WTC11 (cell line): ENCODE results near the gene MRPS27.

ENCODE experiments used
- ATF1 ChIP-seq: sonication (generic); formaldehyde crosslinking; IDR thresholded peaks from 2 replicates; pipeline ENCODE4 v1.8.1; 2023; ENCODE audit warnings: mild to moderate bottlenecking, moderate library complexity, missing genetic modification reagents
- IRF2 ChIP-seq: sonication (generic); formaldehyde crosslinking; IDR thresholded peaks from 2 replicates; pipeline ENCODE4 v1.8.0; 2022; ENCODE audit warnings: low read depth, missing genetic modification reagents, borderline replicate concordance
- JUN ChIP-seq: sonication (generic); formaldehyde crosslinking; IDR thresholded peaks from 2 replicates; pipeline ENCODE4 v1.8.0; 2023; ENCODE audit warnings: mild to moderate bottlenecking, missing genetic modification reagents
- MAX ChIP-seq: sonication (generic); formaldehyde crosslinking; IDR thresholded peaks from 2 replicates; pipeline ENCODE4 v1.8.0; 2022; ENCODE audit warnings: mild to moderate bottlenecking, missing genetic modification reagents
- MLX ChIP-seq: sonication (generic); formaldehyde crosslinking; IDR thresholded peaks from 2 replicates; pipeline ENCODE4 v1.8.1; 2023; ENCODE audit warnings: mild to moderate bottlenecking, missing genetic modification reagents, moderate library complexity
- PREB ChIP-seq: sonication (generic); formaldehyde crosslinking; IDR thresholded peaks from 2 replicates; pipeline ENCODE4 v1.8.1; 2022; ENCODE audit warnings: mild to moderate bottlenecking, missing genetic modification reagents, moderate library complexity, borderline replicate concordance
- RELA ChIP-seq: sonication (generic); formaldehyde crosslinking; IDR thresholded peaks from 2 replicates; pipeline ENCODE4 v1.8.1; 2022; ENCODE audit warnings: missing genetic modification reagents, mild to moderate bottlenecking, borderline replicate concordance
- USF2 ChIP-seq: sonication (generic); formaldehyde crosslinking; IDR thresholded peaks from 2 replicates; pipeline ENCODE4 v1.8.1; 2023; ENCODE audit warnings: mild to moderate bottlenecking, missing genetic modification reagents, moderate library complexity
- TF ChIP-seq, protein P1 (sequence below): sonication (generic); formaldehyde crosslinking; IDR thresholded peaks from 2 replicates; pipeline ENCODE4 v1.8.1; 2022; ENCODE audit warnings: low read depth, mild to moderate bottlenecking, moderate library complexity, missing genetic modification reagents, borderline replicate concordance
- TF ChIP-seq, protein P2 (sequence below): fragments of 200-600 bp; IDR thresholded peaks from 2 replicates; pipeline ENCODE4 v1.8.0; 2022; ENCODE audit warnings: antibody characterized with exemption
- TF ChIP-seq, protein P3 (sequence below): sonication (generic); formaldehyde crosslinking; IDR thresholded peaks from 2 replicates; pipeline ENCODE4 v1.8.1; 2022; ENCODE audit warnings: low read depth, missing genetic modification reagents, borderline replicate concordance

GRCh38 chr5:72244862-72245371 is 75.1 kb downstream of the MRPS27 start:
- TF ChIP-seq, protein P1, sequence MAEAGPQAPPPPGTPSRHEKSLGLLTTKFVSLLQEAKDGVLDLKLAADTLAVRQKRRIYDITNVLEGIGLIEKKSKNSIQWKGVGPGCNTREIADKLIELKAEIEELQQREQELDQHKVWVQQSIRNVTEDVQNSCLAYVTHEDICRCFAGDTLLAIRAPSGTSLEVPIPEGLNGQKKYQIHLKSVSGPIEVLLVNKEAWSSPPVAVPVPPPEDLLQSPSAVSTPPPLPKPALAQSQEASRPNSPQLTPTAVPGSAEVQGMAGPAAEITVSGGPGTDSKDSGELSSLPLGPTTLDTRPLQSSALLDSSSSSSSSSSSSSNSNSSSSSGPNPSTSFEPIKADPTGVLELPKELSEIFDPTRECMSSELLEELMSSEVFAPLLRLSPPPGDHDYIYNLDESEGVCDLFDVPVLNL (CRISPR knock-in tag) = no peak
- TF ChIP-seq, protein P2, sequence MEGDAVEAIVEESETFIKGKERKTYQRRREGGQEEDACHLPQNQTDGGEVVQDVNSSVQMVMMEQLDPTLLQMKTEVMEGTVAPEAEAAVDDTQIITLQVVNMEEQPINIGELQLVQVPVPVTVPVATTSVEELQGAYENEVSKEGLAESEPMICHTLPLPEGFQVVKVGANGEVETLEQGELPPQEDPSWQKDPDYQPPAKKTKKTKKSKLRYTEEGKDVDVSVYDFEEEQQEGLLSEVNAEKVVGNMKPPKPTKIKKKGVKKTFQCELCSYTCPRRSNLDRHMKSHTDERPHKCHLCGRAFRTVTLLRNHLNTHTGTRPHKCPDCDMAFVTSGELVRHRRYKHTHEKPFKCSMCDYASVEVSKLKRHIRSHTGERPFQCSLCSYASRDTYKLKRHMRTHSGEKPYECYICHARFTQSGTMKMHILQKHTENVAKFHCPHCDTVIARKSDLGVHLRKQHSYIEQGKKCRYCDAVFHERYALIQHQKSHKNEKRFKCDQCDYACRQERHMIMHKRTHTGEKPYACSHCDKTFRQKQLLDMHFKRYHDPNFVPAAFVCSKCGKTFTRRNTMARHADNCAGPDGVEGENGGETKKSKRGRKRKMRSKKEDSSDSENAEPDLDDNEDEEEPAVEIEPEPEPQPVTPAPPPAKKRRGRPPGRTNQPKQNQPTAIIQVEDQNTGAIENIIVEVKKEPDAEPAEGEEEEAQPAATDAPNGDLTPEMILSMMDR = no peak
- TF ChIP-seq MAX (no peak), USF2 (CRISPR knock-in tag) (no peak), ATF1 (CRISPR knock-in tag) (no peak), IRF2 (CRISPR knock-in tag) (no peak), PREB (CRISPR knock-in tag) (no peak), MLX (CRISPR knock-in tag) (no peak), JUN (no peak), RELA (CRISPR knock-in tag) (no peak)
- TF ChIP-seq, protein P3, sequence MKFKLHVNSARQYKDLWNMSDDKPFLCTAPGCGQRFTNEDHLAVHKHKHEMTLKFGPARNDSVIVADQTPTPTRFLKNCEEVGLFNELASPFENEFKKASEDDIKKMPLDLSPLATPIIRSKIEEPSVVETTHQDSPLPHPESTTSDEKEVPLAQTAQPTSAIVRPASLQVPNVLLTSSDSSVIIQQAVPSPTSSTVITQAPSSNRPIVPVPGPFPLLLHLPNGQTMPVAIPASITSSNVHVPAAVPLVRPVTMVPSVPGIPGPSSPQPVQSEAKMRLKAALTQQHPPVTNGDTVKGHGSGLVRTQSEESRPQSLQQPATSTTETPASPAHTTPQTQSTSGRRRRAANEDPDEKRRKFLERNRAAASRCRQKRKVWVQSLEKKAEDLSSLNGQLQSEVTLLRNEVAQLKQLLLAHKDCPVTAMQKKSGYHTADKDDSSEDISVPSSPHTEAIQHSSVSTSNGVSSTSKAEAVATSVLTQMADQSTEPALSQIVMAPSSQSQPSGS (CRISPR knock-in tag) = no peak
